Testis (tissue), 3 donors: ENCODE measurements around the gene BCL11A. TPM values are rescaled to one million over a fixed set of nuclear protein-coding genes. Genes with fewer than 3 reads are reported as not detected.

ENCODE experiments used
- DNase-seq: peaks from one replicate; pipeline ENCODE4 v3.0.0-alpha.2; 2019
- H3K27ac ChIP-seq, 2 donors: fragments of 200-600 bp; sonication (generic); one replicate each; pipeline ENCODE4 v1.5.1; 2019
- H3K27me3 ChIP-seq: fragments of 200-600 bp; sonication (generic); one replicate; pipeline ENCODE4 v1.5.1; 2019
- H3K36me3 ChIP-seq: fragments of 200-600 bp; sonication (generic); one replicate; pipeline ENCODE4 v1.5.1; 2017; ENCODE audit warnings: low read depth; ENCODE audit errors: missing control alignments
- H3K4me1 ChIP-seq: fragments of 200-600 bp; sonication (generic); one replicate; pipeline ENCODE4 v1.5.1; 2019
- H3K4me3 ChIP-seq, 2 donors: fragments of 200-600 bp; sonication (generic); one replicate each; pipeline ENCODE4 v1.5.1; 2017 to 2019
- H3K9me3 ChIP-seq: fragments of 200-600 bp; sonication (generic); one replicate; pipeline ENCODE4 v1.5.1; 2017
- POLR2A ChIP-seq: fragments of 450-650 bp; IDR thresholded peaks from one replicate; pipeline ENCODE4 v1.6.1; 2017; ENCODE audit warnings: antibody characterized with exemption, mild to moderate bottlenecking, moderate library complexity
- whole genome bisulfite sequencing, 2 donors: methylation state at CpG; one replicate each; pipeline ENCODE4 v1.1.5; 2018; 5-methylcytosine and 5-hydroxymethylcytosine counted together
- intact Hi-C: fragments of 100-400 bp; cut with DNase I; formaldehyde crosslinking; loops from one replicate; pipeline ENCODE4 v1.15.1; 2023; ENCODE audit warnings: low total_unique reads
- polyA plus RNA-seq: library from polyadenylated mRNA; stranded (reverse); fragments of 350-450 nt; fragmentation: Illumina TruSeq; extraction: RNeasy Lipid Tissue Mini Kit (QIAGEN cat#74804); gene quantifications from one replicate; pipeline ENCODE4 v1.2.3, GENCODE V29; 2014; ENCODE audit warnings: low read depth, low replicate concordance; ENCODE audit not compliant: insufficient read depth
- total RNA-seq, 2 donors: library from RNA; depleted of rRNA; stranded (reverse); fragments of >200 nt; gene quantifications; one replicate each; pipeline ENCODE4 v1.2.3, GENCODE V29; 2016
- TF ChIP-seq, protein P1 (sequence below), 3 experiments: fragments of 450-650 bp in 2 of 3; fragments of 200-600 bp in 1 of 3; sonication (generic) in 1 of 3; IDR thresholded peaks; one replicate each; pipeline ENCODE4 v1.5.1; 2016 to 2019; ENCODE audit warnings: antibody characterized with exemption in 3 of 3, mild to moderate bottlenecking in 2 of 3, moderate library complexity in 1 of 3

BCL11A gene
- total and polyA plus RNA-seq, 3 donors from 2014 or later = 4.1 to 11.6 (median 5.1) TPM

DNA sequence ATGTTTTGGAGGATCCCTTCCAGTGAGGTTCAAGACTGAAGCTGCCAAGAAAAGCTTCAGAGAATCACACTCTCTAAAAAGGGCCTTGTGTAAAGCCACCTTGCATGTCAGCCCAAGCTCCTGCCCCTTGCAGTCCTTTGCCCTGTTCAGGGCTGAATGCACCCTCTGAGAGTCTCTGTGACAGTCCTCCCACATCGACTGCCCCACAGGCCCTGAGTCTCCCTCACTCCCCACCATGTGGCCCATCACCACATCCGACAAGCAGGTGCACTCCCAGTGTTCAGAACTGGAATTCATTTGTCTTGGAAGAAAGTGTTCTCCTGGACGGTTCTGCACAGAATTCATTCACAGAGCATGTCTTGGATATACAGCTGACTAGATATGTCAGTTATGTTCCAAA is 31.0 kb downstream of the BCL11A start:
- TF ChIP-seq, protein P1, sequence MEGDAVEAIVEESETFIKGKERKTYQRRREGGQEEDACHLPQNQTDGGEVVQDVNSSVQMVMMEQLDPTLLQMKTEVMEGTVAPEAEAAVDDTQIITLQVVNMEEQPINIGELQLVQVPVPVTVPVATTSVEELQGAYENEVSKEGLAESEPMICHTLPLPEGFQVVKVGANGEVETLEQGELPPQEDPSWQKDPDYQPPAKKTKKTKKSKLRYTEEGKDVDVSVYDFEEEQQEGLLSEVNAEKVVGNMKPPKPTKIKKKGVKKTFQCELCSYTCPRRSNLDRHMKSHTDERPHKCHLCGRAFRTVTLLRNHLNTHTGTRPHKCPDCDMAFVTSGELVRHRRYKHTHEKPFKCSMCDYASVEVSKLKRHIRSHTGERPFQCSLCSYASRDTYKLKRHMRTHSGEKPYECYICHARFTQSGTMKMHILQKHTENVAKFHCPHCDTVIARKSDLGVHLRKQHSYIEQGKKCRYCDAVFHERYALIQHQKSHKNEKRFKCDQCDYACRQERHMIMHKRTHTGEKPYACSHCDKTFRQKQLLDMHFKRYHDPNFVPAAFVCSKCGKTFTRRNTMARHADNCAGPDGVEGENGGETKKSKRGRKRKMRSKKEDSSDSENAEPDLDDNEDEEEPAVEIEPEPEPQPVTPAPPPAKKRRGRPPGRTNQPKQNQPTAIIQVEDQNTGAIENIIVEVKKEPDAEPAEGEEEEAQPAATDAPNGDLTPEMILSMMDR (IDR thresholded peaks at IDR 0.05) = no peak
- TF ChIP-seq POLR2A = no peak
- DNase-seq = no peak
- Histone ChIP-seq H3K4me1 (no peaks in the 10 kb centered on the region), H3K27me3 (no peaks in the 10 kb centered on the region), H3K36me3 (no peaks in the 10 kb centered on the region), H3K9me3 (no peaks in the 10 kb centered on the region), H3K27ac (no peak overlapping the region), H3K4me3 (no peak overlapping the region)
- intact Hi-C loops = no loop called here
- WGBS, 2 donors = 68 to 69% methylated on average over 3 of the region's 3 CpGs

DNA sequence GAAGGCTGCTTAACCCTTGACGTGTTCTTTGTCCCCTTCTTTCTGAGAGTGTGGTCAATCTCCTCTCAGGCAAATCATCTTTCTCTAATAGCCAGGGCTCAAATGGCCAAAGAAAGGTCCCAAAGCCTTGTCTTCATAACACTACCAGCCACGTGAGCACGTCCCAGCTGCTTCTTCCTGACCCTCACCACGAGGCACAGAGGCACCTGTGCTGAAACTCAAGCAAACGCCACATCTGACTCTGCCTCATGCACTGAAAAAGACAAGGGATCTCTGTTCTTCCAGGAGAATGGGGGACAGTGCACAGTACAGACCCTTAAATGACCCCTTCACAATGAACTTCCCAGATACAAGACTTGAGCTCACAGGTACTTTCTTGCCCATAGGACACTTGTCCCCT is 31.8 kb downstream of the BCL11A start:
- H3K9me3 ChIP-seq = no peaks in the 10 kb centered on the region
- H3K27me3 ChIP-seq = no peaks in the 10 kb centered on the region
- no peaks in the 10 kb centered on the region for H3K36me3 ChIP-seq
- H3K4me3 ChIP-seq = no peak overlapping the region
- intact Hi-C loops = no loop called here
- DNase-seq = no peak
- H3K27ac ChIP-seq = no peak overlapping the region
- no peak for TF ChIP-seq POLR2A
- TF ChIP-seq, protein P1 (IDR thresholded peaks at IDR 0.05) = no peak
- 78 to 92% methylated on average over 5 of the region's 5 CpGs for WGBS, 2 donors
- no peaks in the 10 kb centered on the region for H3K4me1 ChIP-seq

DNA sequence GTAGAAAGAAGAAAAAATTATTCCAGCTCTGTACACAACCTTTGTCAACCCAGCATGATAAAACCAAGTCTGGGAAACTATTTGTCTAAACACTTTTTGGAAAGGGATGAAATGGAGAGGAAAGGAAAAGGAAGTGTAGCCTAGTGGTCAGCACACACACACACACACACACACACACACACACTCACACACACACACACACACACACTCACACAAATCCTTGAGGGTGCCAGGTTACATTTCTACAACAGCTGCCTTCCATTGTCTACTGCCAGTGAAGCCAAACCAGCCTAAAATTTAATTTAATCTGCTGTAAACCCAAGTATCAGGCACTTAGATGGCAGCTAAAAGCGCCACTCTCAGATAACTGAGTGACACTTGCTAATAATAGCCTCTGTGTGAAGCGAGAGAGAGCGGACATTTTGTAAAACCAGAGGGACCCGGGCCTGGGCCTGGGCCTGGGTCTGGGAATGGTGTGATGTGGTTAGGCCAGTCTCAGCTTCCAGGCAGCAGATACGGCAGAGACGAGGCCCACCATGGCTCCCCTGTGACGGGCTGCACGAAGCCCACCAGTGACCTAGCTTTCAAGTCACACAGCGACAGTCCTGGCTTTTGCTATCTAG is 32.4 kb downstream of the BCL11A start:
- intact Hi-C loops = no loop called here
- H3K36me3 ChIP-seq = no peaks in the 10 kb centered on the region
- WGBS, 2 donors = 93 to 94% methylated on average over 9 of the region's 9 CpGs
- H3K9me3 ChIP-seq = no peaks in the 10 kb centered on the region
- H3K4me3 ChIP-seq = no peak overlapping the region
- H3K27me3 ChIP-seq = no peaks in the 10 kb centered on the region
- DNase-seq = no peak
- no peaks in the 10 kb centered on the region for H3K4me1 ChIP-seq
- no peak overlapping the region for H3K27ac ChIP-seq
- TF ChIP-seq, protein P1 (IDR thresholded peaks at IDR 0.05) = no peak
- TF ChIP-seq POLR2A = no peak

DNA sequence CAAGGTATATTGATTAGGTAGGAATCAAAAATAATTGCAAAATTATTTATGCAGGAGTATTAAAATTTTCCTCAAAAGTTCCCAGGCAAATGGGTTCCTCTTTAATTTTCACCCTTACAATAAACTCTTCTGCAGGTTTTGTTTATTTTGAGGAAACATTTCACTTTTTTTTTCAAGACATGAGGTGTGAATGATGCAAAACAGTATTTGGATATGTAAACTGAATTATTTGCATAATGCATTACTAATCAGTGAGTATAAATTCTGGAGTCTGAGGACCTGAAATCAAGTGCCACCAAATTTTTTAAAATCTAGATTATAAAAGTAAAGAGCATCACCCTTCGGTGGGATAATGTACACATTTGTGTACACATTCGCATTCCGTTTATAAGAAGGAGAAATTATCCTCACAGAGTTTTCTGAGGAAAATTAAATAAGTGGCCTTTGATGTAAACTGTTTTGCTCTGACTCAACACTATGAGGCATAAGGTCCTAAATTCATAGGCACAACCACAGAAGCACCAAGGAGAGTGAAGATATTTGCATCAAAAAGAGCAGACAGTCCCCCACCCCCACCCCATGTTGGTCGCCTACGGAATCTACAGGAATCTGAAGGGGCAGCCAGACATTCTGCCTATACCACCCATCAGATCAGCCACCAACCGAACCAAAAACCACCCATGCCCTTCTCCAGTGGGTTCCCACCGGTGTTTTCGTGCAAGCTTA is 33.1 kb downstream of the BCL11A start:
- intact Hi-C loops = no loop called here
- WGBS, 2 donors = 86 to 88% methylated on average over 8 of the region's 8 CpGs
- H3K27ac ChIP-seq = no peak overlapping the region

More for the DNA sequence above, 33.1 kb downstream of the BCL11A start:
- H3K4me1 ChIP-seq = no peaks in the 10 kb centered on the region
- no peaks in the 10 kb centered on the region for H3K36me3 ChIP-seq
- no peak overlapping the region for H3K4me3 ChIP-seq
- no peak for DNase-seq
- H3K27me3 ChIP-seq = no peaks in the 10 kb centered on the region
- no peaks in the 10 kb centered on the region for H3K9me3 ChIP-seq
- TF ChIP-seq POLR2A = no peak
- TF ChIP-seq, protein P1 (IDR thresholded peaks at IDR 0.05) = no peak
